HAP-1 (cell line): ENCODE measurements around the gene PUSL1.

Source experiments
- DNase-seq, 2 experiments: peaks; one replicate each; pipeline ENCODE4 v3.0.0-alpha.2; 2016 to 2020; ENCODE audit warnings: low spot score in 2 of 2
- H3K27me3 ChIP-seq: fragments of 250-450 bp; sonication (Bioruptor Pico); 2 replicates; pipeline ENCODE4 v1.5.1; 2020; ENCODE audit warnings: low read depth, mild to moderate bottlenecking, moderate library complexity
- H3K36me3 ChIP-seq: fragments of 250-450 bp; sonication (Bioruptor Pico); replicated peaks from 2 replicates; pipeline ENCODE4 v1.5.1; 2020; ENCODE audit warnings: mild to moderate bottlenecking
- H3K4me1 ChIP-seq: fragments of 250-450 bp; sonication (Bioruptor Pico); 2 replicates; pipeline ENCODE4 v1.5.1; 2020; ENCODE audit warnings: mild to moderate bottlenecking
- H3K4me3 ChIP-seq: fragments of 250-450 bp; sonication (Bioruptor Pico); 2 replicates; pipeline ENCODE4 v1.5.1; 2020; ENCODE audit warnings: mild to moderate bottlenecking, moderate library complexity
- H3K9me3 ChIP-seq: fragments of 250-450 bp; sonication (Bioruptor Pico); 2 replicates; pipeline ENCODE4 v1.5.1; 2020; ENCODE audit warnings: mild to moderate bottlenecking, moderate library complexity
- in situ Hi-C: fragments of 300-500 bp; cut with MboI; formaldehyde crosslinking; loops from 3 replicates; pipeline ENCODE4 v1.14.3; 2020; ENCODE audit warnings: low sequenced_read_pairs, inconsistent platforms, mixed read lengths

The PUSL1 gene

DNA sequence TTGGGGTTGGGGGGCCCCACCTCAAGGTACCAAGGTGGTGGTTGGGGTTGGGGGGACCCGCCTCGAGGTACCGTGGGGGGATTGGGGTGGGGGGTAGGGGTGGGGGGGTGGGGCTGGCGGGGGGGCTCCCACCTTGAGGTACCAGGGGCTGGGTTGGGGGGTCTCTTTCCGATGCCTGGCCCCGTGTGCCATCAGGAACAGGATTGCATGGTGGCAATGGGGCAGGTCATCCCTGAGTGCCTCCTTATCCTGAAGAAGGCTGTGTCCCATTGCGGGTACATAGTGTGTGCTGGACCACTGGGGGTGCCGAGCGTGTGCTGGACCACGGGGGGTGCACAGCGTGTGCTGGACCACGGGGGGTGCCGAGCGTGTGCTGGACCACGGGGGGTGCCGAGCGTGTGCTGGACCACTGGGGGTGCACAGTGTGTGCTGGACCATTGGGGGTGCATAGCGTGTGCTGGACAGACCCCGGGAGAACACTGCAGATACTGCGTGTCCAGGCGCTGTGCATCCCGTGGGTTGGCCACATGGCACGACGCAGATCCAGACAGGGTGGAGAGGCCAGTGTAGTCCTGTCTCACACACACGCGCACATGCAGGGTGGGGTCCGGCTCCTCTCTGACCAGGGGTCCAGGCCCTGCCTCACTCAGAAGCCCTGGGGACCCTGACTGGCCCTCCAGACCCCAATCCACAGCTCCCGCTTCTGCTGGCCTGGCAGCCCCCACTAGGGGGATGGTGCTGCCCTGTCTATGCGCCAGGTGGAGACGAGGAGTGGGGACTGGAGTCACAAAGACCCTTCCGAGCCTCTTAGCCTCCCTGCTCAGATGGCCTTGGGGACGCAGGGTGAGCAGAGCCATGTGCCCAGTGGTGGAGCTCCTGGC, 23.9 kb upstream of the PUSL1 start:
- in situ Hi-C loops = no loop called here
- no peaks in the 10 kb centered on the region for H3K27me3 ChIP-seq

DNA sequence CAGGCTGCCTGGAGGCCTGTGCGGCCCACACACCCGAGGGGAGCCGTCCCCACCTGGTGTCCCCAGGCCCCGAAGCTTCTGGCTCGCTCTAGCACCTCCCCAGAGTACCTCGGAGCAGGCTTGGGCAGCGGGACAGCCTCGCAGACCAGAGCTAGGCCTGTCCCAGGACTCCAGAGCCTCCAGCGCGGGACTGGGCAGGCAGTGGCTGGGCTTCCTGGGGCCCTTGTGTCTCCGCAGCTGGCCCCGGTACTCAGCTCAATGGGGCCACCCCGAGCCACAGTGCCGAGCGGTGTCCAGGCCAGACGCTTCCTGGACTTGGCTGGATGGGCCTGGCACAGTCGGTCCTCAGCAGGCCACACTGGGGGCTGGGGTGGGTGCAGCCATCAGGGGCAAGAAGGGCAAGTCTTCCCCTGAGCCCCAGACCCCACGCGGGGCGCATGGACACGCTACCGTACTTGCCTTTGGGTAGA, 23.3 kb upstream of the PUSL1 start:
- Histone ChIP-seq H3K4me3 (no peak overlapping the region), H3K27me3 (no peaks in the 10 kb centered on the region), H3K4me1 (no peaks in the 10 kb centered on the region), H3K36me3 (no peaks in the 10 kb centered on the region), H3K9me3 (no peaks in the 10 kb centered on the region)
- DNase-seq = no peak
- in situ Hi-C loops = no loop called here

More for the DNA sequence above, 23.9 kb upstream of the PUSL1 start:
- H3K36me3 ChIP-seq = no peaks in the 10 kb centered on the region
- DNase-seq = no peak
- no peaks in the 10 kb centered on the region for H3K9me3 ChIP-seq
- no peak overlapping the region for H3K4me3 ChIP-seq
- no peaks in the 10 kb centered on the region for H3K4me1 ChIP-seq

DNA sequence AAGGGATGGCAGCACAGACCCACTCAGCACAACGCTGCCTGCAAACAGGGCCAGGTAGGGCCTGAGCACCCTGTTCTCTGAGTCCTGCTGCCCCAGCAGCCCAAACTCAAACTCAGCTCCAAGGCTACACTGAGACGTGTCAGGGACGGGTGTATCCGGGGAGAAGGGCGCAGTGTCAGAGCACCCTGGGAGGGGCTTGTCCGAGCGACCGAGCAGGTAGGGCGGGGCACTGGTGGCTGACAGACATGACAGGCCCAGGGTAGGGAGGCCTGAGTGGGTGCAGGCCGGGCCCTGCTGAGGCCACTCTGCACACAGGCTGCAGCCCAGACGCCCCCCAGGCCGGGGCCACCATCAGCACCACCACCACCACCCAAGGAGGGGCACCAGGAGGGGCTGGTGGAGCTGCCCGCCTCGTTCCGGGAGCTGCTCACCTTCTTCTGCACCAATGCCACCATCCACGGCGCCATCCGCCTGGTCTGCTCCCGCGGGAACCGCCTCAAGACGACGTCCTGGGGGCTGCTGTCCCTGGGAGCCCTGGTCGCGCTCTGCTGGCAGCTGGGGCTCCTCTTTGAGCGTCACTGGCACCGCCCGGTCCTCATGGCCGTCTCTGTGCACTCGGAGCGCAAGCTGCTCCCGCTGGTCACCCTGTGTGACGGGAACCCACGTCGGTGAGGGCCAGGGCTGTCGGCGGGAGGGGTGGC, 22.6 kb upstream of the PUSL1 start:
- Histone ChIP-seq H3K9me3 (no peaks in the 10 kb centered on the region), H3K36me3 (no peaks in the 10 kb centered on the region), H3K4me3 (no peak overlapping the region), H3K4me1 (no peaks in the 10 kb centered on the region), H3K27me3 (no peaks in the 10 kb centered on the region)
- DNase-seq = peak in 1 of 2 experiments; percentile 11
- in situ Hi-C loops = no loop called here

DNA sequence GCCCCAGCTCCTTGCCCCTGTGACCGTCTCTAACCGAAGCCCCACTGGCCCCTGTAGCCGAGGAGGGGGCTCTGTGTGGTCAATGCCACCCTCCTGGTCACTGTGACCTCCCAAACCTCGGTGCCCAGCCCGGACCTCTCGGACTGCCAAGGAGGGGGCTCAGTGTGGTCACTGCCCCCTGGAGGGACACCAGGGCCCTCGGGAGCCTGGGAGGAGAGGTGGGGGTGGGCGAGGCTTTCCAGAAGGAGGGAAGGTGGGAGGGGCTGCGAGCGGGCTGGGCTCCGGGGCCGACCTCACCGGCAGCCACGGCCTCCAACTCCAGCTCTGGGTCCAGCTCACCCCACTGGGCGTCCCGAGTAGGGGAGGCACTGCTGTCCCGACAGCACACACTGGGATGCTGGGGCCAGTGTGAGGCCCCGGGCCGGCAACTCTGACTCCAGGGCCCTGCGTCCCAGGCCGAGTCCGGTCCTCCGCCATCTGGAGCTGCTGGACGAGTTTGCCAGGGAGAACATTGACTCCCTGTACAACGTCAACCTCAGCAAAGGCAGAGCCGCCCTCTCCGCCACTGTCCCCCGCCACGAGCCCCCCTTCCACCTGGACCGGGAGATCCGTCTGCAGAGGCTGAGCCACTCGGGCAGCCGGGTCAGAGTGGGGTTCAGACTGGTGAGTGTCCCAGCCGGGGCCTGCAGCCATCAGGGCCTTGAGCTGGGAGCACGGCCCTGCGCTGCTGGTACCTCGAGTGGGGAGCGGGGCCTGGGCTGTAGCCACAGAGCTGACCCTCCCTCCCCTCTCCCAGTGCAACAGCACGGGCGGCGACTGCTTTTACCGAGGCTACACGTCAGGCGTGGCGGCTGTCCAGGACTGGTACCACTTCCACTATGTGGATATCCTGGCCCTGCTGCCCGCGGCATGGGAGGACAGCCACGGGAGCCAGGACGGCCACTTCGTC, 21.8 kb upstream of the PUSL1 start:
- DNase-seq = no peak
- in situ Hi-C loops = no loop called here
- H3K4me1 ChIP-seq = no peaks in the 10 kb centered on the region

DNA sequence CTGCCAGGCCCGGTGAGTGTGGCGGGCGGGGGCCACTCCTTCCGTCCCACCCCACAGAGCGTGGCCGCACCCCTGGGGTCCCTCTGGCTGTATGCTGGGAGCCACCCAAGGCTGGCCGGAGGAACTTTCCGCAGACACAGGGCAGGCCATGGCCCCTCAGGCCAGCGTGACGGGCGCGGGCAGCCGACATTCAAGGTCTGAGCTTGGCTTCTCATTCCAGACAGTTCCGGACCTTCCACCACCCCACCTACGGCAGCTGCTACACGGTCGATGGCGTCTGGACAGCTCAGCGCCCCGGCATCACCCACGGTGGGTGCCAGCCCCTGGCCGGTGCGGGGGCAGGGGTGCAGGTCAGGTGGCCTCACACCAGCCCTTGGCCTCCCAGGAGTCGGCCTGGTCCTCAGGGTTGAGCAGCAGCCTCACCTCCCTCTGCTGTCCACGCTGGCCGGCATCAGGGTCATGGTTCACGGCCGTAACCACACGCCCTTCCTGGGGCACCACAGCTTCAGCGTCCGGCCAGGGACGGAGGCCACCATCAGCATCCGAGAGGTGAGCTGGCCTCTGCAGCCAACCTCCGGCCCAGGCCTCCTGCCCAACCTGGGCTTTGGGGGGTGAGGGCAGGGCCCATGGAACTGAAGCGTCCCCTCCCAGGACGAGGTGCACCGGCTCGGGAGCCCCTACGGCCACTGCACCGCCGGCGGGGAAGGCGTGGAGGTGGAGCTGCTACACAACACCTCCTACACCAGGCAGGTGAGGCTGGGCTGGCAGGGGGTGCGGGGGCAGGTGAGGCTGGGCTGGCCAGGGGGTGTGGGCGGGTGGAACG, 20.9 kb upstream of the PUSL1 start:
- in situ Hi-C loops = no loop called here
- DNase-seq = no peak
- no peaks in the 10 kb centered on the region for H3K27me3 ChIP-seq
- no peaks in the 10 kb centered on the region; the same call in 1 of the 2 replicates for H3K36me3 ChIP-seq
- H3K4me3 ChIP-seq = no peak overlapping the region
- H3K4me1 ChIP-seq = no peaks in the 10 kb centered on the region
- H3K9me3 ChIP-seq = no peaks in the 10 kb centered on the region

More for the DNA sequence above, 21.8 kb upstream of the PUSL1 start:
- Histone ChIP-seq H3K27me3 (no peaks in the 10 kb centered on the region), H3K4me3 (no peak overlapping the region), H3K36me3 (no peaks in the 10 kb centered on the region), H3K9me3 (no peaks in the 10 kb centered on the region)

DNA sequence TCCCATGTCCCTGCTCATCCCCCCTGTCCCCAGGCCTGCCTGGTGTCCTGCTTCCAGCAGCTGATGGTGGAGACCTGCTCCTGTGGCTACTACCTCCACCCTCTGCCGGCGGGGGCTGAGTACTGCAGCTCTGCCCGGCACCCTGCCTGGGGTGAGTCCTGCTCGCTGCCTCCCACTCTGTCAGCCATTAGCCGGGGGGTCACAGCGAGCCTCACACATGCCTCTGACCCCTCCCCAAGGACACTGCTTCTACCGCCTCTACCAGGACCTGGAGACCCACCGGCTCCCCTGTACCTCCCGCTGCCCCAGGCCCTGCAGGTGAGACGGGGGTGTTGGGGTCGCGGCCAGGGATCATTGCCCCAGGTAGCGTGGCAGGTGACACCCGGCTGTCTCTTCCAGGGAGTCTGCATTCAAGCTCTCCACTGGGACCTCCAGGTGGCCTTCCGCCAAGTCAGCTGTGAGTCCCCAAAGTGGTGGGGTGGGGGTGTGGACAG, 18.1 kb upstream of the PUSL1 start:
- Histone ChIP-seq H3K27me3 (no peaks in the 10 kb centered on the region), H3K9me3 (no peaks in the 10 kb centered on the region), H3K4me1 (no peaks in the 10 kb centered on the region), H3K36me3 (no peaks in the 10 kb centered on the region; the same call in 1 of the 2 replicates), H3K4me3 (no peak overlapping the region)
- peak in 1 of 2 experiments; percentile 79 for DNase-seq
- in situ Hi-C loops = no loop called here

DNA sequence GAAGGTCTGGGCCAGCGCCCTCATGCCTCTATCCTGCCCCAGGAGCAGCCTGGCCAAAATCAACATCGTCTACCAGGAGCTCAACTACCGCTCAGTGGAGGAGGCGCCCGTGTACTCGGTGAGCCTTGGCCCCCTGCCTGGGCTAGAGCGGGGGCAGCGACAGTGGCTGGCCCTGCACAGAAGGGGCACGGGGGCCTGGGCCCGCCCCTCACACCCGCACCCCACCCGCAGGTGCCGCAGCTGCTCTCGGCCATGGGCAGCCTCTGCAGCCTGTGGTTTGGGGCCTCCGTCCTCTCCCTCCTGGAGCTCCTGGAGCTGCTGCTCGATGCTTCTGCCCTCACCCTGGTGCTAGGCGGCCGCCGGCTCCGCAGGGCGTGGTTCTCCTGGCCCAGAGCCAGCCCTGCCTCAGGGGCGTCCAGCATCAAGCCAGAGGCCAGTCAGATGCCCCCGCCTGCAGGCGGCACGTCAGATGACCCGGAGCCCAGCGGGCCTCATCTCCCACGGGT, 17.3 kb upstream of the PUSL1 start:
- no peak overlapping the region for H3K4me3 ChIP-seq
- H3K27me3 ChIP-seq = no peaks in the 10 kb centered on the region
- H3K36me3 ChIP-seq = no peaks in the 10 kb centered on the region; the same call in 1 of the 2 replicates
- DNase-seq = no peak
- no peaks in the 10 kb centered on the region for H3K4me1 ChIP-seq
- in situ Hi-C loops = no loop called here
- no peaks in the 10 kb centered on the region for H3K9me3 ChIP-seq

DNA sequence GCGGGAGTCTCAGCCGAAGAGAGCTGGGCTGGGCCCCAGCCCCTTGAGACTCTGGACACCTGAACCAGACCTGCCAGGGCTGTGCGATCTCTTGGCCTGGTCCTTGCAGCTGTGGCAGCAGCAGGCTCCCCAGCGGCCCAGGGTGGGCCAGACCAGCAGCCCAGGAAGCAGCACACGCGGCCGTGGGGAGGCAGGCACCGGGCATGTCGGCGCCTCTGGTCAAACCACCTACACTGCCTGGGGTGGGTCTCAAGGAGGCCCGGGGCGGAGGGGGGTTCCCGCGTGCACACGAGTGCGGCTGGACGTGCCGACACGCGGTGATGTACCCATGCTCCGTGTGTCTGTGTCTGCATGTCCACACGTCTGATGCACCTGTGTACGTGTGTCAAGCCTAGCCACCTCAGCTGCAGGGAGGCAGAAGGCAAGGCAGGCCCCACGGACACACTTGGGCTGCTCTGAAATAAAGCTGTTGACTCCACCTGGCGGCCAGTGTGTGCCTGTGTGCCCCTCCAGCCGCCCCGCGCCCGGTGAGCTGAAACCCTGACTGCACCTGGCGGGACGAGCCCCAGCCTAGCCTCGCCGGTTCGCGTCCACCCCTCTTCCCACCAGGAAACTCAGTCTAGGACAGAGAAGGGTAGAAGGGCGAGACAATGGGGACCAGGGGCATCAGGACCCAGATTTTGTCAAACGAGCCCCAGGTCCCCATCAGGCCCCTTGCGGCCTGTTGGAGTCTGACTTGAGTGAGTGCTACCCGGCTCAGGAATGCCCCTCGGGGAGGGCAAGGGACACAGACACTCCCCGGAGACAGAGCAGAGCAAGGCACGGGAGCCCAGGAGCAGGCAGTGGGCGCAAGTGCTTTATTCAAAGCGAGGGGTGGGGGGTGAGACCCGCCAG, 16.6 kb upstream of the PUSL1 start:
- no peaks in the 10 kb centered on the region for H3K9me3 ChIP-seq
- in situ Hi-C loops = no loop called here
- no peaks in the 10 kb centered on the region for H3K4me1 ChIP-seq
- H3K4me3 ChIP-seq = no peak overlapping the region
- no peaks in the 10 kb centered on the region for H3K27me3 ChIP-seq
- no peaks in the 10 kb centered on the region; the same call in 1 of the 2 replicates for H3K36me3 ChIP-seq
- DNase-seq = peak; percentile 52 to 81

DNA sequence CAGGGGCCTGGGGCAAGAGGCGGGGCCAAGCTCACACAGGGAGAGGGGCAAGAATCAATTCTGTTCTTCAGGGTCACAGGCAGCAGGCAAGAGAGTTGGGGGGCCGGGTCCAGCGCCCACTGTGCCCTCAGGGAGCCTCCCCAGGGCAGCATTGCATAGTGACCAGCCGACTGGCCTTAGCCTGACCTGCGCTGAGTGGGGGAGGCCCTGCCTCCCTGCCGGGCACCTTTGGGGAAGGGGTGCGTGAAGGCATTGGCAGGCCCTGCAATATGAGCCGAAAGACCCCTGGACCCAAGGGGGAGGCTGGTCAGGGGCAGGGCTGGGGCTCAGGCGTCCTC, 16.0 kb upstream of the PUSL1 start:
- Histone ChIP-seq H3K4me3 (no peak overlapping the region), H3K27me3 (no peaks in the 10 kb centered on the region), H3K4me1 (no peaks in the 10 kb centered on the region), H3K9me3 (no peaks in the 10 kb centered on the region), H3K36me3 (no peaks in the 10 kb centered on the region; the same call in 1 of the 2 replicates)
- in situ Hi-C loops = no loop called here
- DNase-seq = no peak

DNA sequence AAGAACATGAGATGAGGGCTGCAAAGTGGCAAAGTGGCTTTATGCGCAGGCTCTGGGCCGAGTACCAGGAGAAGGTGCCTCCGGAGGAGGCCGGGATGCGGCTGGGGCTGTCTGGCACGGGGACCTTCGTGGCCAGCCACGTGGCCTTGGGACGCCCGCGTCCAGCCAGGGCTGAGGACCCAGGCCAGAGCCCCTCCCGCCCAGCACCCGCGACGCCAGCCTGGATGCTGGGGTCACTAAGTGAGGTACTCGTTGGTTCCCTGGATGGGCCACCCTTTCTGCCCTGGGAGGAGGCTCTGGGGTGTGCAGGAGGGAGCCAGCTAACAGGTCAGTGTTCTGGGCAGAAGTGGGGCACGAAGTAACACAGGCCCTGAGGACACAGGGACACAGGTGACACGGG, 15.5 kb upstream of the PUSL1 start:
- Histone ChIP-seq H3K36me3 (no peaks in the 10 kb centered on the region; the same call in 1 of the 2 replicates), H3K4me1 (no peaks in the 10 kb centered on the region), H3K9me3 (no peaks in the 10 kb centered on the region), H3K27me3 (no peaks in the 10 kb centered on the region), H3K4me3 (no peak overlapping the region)
- no peak for DNase-seq
- in situ Hi-C loops = no loop called here

DNA sequence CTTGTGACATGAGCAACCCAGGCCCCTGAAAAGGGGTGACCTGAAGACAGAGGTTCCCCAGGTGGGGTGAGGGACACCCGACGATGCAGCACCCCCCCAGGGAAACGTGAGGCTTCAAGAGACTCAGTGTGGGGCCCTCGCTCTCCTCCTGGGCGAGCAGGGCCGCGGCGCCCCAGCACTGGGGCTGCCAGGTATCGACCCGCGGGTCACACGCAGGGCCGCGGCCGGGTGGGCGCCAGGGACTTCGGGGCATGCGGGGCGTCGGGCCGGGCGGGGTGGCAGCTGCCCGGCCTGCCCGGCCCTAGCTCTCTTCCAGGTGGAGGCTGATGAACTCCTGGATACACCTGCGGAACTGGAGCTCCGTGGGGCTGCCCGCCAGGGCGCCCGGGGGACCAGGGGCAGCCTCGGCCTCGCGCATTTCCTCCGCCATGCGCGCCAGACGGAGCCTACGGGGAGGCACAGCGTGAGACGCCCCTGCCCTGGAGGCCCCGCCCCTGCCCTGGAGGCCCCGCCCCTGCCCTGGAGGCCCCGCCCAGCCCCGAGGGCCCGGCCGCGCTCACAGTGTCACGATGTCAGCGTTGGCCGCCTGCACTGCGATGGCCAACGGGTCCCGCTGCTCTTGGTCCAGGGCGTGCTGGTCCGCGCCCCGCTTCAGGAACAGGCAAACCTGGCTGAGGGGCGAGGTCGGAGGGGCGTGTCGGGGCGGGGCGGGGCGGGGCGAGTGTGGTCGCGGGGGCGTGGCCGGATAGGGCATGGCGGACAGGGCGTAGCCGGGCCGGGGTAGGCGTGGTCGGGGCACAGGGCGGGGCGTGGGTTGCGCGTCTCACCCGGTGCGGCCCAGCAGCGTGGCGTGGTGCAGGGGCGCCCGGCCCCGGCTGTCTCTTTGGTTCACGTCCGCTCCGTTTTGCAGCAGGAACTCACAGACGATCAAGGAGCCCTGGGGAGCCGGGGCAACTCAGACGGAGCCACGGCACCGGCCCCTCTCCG, 14.8 kb upstream of the PUSL1 start:
- Histone ChIP-seq H3K36me3 (no peaks in the 10 kb centered on the region; the same call in 1 of the 2 replicates), H3K4me1 (no peaks in the 10 kb centered on the region), H3K4me3 (no peak overlapping the region), H3K27me3 (no peaks in the 10 kb centered on the region), H3K9me3 (no peaks in the 10 kb centered on the region)
- in situ Hi-C loops = no loop called here
- no peak for DNase-seq
